Astrocyte of the cerebellum (primary cell): ENCODE data around the gene DUXA.

ENCODE experiments used
- DNase-seq: peaks from one replicate; pipeline ENCODE4 v3.0.0-alpha.2; 2011; ENCODE audit warnings: low read depth
- H3K4me3 ChIP-seq: 2 replicates; pipeline ENCODE4 v1.5.1; 2011; ENCODE audit warnings: mild to moderate bottlenecking, low read depth, low read length, moderate library complexity
- in situ Hi-C: cut with HindIII; loops from 2 replicates; pipeline ENCODE4 v1.10.0; 2017; ENCODE audit warnings: low sequenced_read_pairs
- TF ChIP-seq, protein P1 (sequence below): IDR thresholded peaks from 2 replicates; pipeline ENCODE4 v1.5.1; 2012; ENCODE audit warnings: low read length, low read depth, moderate library complexity, mild to moderate bottlenecking; ENCODE audit errors: missing control alignments

DUXA gene

GRCh38 chr19:57106722-57107235, 60.5 kb downstream of the DUXA start:
- TF ChIP-seq, protein P1, sequence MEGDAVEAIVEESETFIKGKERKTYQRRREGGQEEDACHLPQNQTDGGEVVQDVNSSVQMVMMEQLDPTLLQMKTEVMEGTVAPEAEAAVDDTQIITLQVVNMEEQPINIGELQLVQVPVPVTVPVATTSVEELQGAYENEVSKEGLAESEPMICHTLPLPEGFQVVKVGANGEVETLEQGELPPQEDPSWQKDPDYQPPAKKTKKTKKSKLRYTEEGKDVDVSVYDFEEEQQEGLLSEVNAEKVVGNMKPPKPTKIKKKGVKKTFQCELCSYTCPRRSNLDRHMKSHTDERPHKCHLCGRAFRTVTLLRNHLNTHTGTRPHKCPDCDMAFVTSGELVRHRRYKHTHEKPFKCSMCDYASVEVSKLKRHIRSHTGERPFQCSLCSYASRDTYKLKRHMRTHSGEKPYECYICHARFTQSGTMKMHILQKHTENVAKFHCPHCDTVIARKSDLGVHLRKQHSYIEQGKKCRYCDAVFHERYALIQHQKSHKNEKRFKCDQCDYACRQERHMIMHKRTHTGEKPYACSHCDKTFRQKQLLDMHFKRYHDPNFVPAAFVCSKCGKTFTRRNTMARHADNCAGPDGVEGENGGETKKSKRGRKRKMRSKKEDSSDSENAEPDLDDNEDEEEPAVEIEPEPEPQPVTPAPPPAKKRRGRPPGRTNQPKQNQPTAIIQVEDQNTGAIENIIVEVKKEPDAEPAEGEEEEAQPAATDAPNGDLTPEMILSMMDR, result no peak
- no peak overlapping the region for H3K4me3 ChIP-seq
- in situ Hi-C loops, result no loop called here
- no peak for DNase-seq

DNA sequence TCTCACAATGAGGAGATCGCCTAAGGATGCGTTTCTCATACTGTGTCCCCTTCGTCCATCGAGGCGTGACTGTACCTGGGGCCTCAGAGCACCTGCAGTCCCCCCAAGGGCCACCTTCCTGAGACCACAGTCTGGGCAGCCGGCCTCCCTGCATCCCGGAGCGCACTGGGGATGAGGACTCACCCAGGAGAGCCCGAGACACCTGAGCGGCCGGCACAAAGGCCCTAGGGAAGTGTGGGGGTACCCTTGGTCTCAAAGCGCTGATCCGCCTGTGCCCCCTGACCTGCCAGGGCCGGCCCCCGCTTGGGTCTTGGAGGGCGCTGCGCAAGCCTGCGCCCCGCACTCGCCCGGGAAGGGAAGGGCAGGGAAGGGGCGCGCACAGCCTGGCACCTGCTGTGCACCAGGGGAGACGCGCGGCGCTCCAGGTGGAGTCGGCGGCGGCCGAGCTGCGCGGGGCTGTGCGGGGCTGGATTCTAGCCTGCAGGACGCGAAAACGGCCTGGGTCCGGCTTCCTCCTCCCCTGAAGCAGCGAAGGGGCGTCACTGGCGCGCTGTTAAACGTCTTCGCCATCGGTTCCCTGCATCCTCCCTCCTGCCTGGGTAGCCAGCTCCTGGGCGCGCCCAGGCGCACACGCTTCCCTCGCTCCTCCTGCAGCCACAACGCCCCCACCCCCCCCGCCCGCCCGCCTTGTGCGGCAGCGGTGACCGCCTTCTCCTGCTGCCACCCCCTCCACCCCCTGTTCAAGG, 61.1 kb downstream of the DUXA start:
- in situ Hi-C loops, result no loop called here
- DNase-seq, result no peak
- TF ChIP-seq, protein P1, result no peak
- no peak overlapping the region for H3K4me3 ChIP-seq
